Astrocyte of the hippocampus (primary cell): ENCODE measurements around the gene C13orf46.

ENCODE experiments used
- DNase-seq: peaks from one replicate; pipeline ENCODE4 v3.0.0; 2011; ENCODE audit warnings: low read depth, low spot score

Gene C13orf46

GRCh38 chr13:113971471-113972231 lies 2.2 kb downstream of the C13orf46 start:
- no peak for DNase-seq

- peak; percentile 89 for DNase-seq
Observed at GRCh38 chr13:113970810-113971470, 2.9 kb downstream of the C13orf46 start.

GRCh38 chr13:113969973-113970611 lies 3.8 kb downstream of the C13orf46 start:
- DNase-seq, result no peak

- no peak for DNase-seq
Observed at GRCh38 chr13:113969311-113969972, 4.4 kb downstream of the C13orf46 start.

- DNase-seq, result no peak
Observed at GRCh38 chr13:113968463-113969310, 5.2 kb downstream of the C13orf46 start.

GRCh38 chr13:113967729-113968462 lies 6.0 kb downstream of the C13orf46 start:
- DNase-seq, result no peak

GRCh38 chr13:113967206-113967720 lies 6.6 kb downstream of the C13orf46 start:
- no peak for DNase-seq

- DNase-seq, result no peak
Observed at GRCh38 chr13:113965968-113966884, 7.7 kb downstream of the C13orf46 start.

- no peak for DNase-seq
Observed at GRCh38 chr13:113965383-113965874, 8.4 kb downstream of the C13orf46 start.

- no peak for DNase-seq
Observed at GRCh38 chr13:113964251-113964995, 9.5 kb downstream of the C13orf46 start.

GRCh38 chr13:113963376-113963775 lies 10.5 kb downstream of the C13orf46 start:
- DNase-seq, result no peak

GRCh38 chr13:113962975-113963374 lies 10.9 kb downstream of the C13orf46 start:
- no peak for DNase-seq

- no peak for DNase-seq
Observed at GRCh38 chr13:113962386-113962785, 11.5 kb downstream of the C13orf46 start.

GRCh38 chr13:113960276-113960948 lies 13.5 kb downstream of the C13orf46 start:
- DNase-seq, result no peak

GRCh38 chr13:113959198-113959597 lies 14.7 kb downstream of the C13orf46 start:
- DNase-seq, result no peak

GRCh38 chr13:113958373-113958772 lies 15.5 kb downstream of the C13orf46 start:
- no peak for DNase-seq

- no peak for DNase-seq
Observed at GRCh38 chr13:113956571-113956970, 17.3 kb downstream of the C13orf46 start.

GRCh38 chr13:113955691-113956090 lies 18.2 kb downstream of the C13orf46 start:
- no peak for DNase-seq
